Lung (tissue), 12 donors: Measurements from ENCODE around the gene DNAAF5. TPM values are rescaled to one million over a fixed set of nuclear protein-coding genes. Genes with fewer than 3 reads are reported as not detected.

Experiments used
- ATAC-seq: fragments of 200-7000 bp; cut with Tn5 transposase; one replicate; pipeline ENCODE4 v1.9.1; 2020; ENCODE audit warnings: moderate number of reproducible peaks; ENCODE audit not compliant: insufficient read depth, low FRiP score
- DNase-seq, 3 donors: peaks; one replicate each; pipeline ENCODE4 v3.0.0-alpha.2; 2013 to 2017
- H3K27ac ChIP-seq, 2 donors: one replicate each; pipeline ENCODE4 v1.5.1; 2013; ENCODE audit warnings: mild to moderate bottlenecking in 2 of 2, moderate library complexity in 2 of 2, control low read depth in 1 of 2, inconsistent platforms in 1 of 2, low read depth in 1 of 2, low read length in 1 of 2
- H3K27me3 ChIP-seq, 3 donors: one replicate each; pipeline ENCODE4 v1.5.1; 2013; ENCODE audit warnings: low read length in 2 of 3; ENCODE audit not compliant: control insufficient read depth in 3 of 3, insufficient read depth in 3 of 3
- H3K36me3 ChIP-seq, 4 donors: one replicate each; pipeline ENCODE4 v1.5.1; 2013; ENCODE audit warnings: low read length in 4 of 4, mild to moderate bottlenecking in 1 of 4, moderate library complexity in 1 of 4; ENCODE audit not compliant: control insufficient read depth in 4 of 4, insufficient read depth in 4 of 4
- H3K4me1 ChIP-seq, 5 donors: one replicate each; pipeline ENCODE4 v1.5.1; 2013; ENCODE audit warnings: low read length in 5 of 5, mild to moderate bottlenecking in 2 of 5, moderate library complexity in 1 of 5; ENCODE audit not compliant: control insufficient read depth in 5 of 5, insufficient read depth in 5 of 5
- H3K4me3 ChIP-seq: one replicate; pipeline ENCODE4 v1.5.1; 2013; ENCODE audit warnings: mild to moderate bottlenecking, control low read depth, moderate library complexity
- H3K9ac ChIP-seq, 2 donors: one replicate each; pipeline ENCODE4 v1.5.1; 2013; ENCODE audit warnings: low read length in 2 of 2, control low read depth in 1 of 2; ENCODE audit not compliant: insufficient read depth in 1 of 2
- H3K9me3 ChIP-seq, 4 donors: one replicate each; pipeline ENCODE4 v1.5.1; 2013; ENCODE audit warnings: low read length in 3 of 4, mild to moderate bottlenecking in 1 of 4, moderate library complexity in 1 of 4; ENCODE audit not compliant: control insufficient read depth in 4 of 4, insufficient read depth in 3 of 4
- CTCF ChIP-seq: IDR thresholded peaks from 2 replicates; pipeline ENCODE4 v1.5.1; 2012; ENCODE audit warnings: mild to moderate bottlenecking; ENCODE audit errors: control extremely low read depth, extremely low read depth
- WGBS, 2 donors: extraction: QIAGEN DNeasy Blood & Tissue Kit; methylation state at CpG; one replicate each; pipeline ENCODE4 v1.1.7; 2013; 5-methylcytosine and 5-hydroxymethylcytosine counted together
- polyA plus RNA-seq, 2 donors: library from polyadenylated mRNA; stranded (reverse); fragments of 200-250 nt; gene quantifications; one replicate each; pipeline ENCODE4 v1.2.1, GENCODE V29; 2013
- total RNA-seq, 2 donors: library from RNA; depleted of rRNA in 1 of 2; stranded (reverse); fragments of >200 nt in 1 of 2; gene quantifications; one replicate each; pipeline ENCODE4 v1.2.1, GENCODE V29; 2014 to 2021
- donor health status: control.
- donor health status: control.
- donor health status: Bipolar disorder and iron deficiency.
- donor health status: healthy.
- donor health status: DM: yes; HTN: yes; CAD: no.

Gene DNAAF5
- total and polyA plus RNA-seq, 4 donors, result 10.2 to 30.2 (median 18.6) TPM

- TF ChIP-seq CTCF, result no peak
Observed at GRCh38 chr7:713488-714230, 12.8 kb upstream of the DNAAF5 start.

GRCh38 chr7:714251-714671 lies 12.2 kb upstream of the DNAAF5 start:
- no peak for DNase-seq
- ATAC-seq, result no peak
- Histone ChIP-seq H3K4me3 (no peak overlapping the region), H3K9me3 (no peaks in the 10 kb centered on the region), H3K9ac (no peak overlapping the region), H3K4me1 (peaks cover 0 to 4% (median 0%) of the 10 kb centered on the region in 5 donors), H3K36me3 (peaks cover 0 to 3% (median 0%) of the 10 kb centered on the region in 4 donors), H3K27ac (no peak overlapping the region), H3K27me3 (no peaks in the 10 kb centered on the region)
- TF ChIP-seq CTCF, result no peak
- WGBS, 2 donors, result 92 to 94% methylated on average over 13 of the region's 13 CpGs

More at GRCh38 chr7:713488-714230, 12.8 kb upstream of the DNAAF5 start:
- ATAC-seq (no peak), DNase-seq (no peak)
- H3K27me3 ChIP-seq, result no peaks in the 10 kb centered on the region
- 92% methylated on average over 16 of the region's 16 CpGs for WGBS, 2 donors
- no peaks in the 10 kb centered on the region for H3K9me3 ChIP-seq
- peaks cover 0 to 3% (median 0%) of the 10 kb centered on the region in 4 donors for H3K36me3 ChIP-seq
- H3K9ac ChIP-seq, result no peak overlapping the region
- peaks cover 0 to 4% (median 0%) of the 10 kb centered on the region in 5 donors for H3K4me1 ChIP-seq
- H3K27ac ChIP-seq, result no peak overlapping the region
- no peak overlapping the region for H3K4me3 ChIP-seq

- Histone ChIP-seq H3K9ac (no peak overlapping the region), H3K4me3 (no peak overlapping the region), H3K27me3 (no peaks in the 10 kb centered on the region), H3K36me3 (no peaks in the 10 kb centered on the region), H3K4me1 (peaks cover 0 to 1% (median 0%) of the 10 kb centered on the region in 5 donors), H3K9me3 (no peaks in the 10 kb centered on the region), H3K27ac (peak overlapping the region in 1 of 2 donors; percentile 6)
- peak in 1 of 3 donors; percentile 5 for DNase-seq
- ATAC-seq, result no peak
- WGBS, 2 donors, result 54 to 80% methylated on average over 10 of the region's 10 CpGs
- no peak for TF ChIP-seq CTCF
Observed at GRCh38 chr7:716222-716621, 10.3 kb upstream of the DNAAF5 start.
